Activated naive CD4-positive, alpha-beta T cell treated with anti-CD3 and anti-CD28 coated beads for 36 hours (primary cell): ENCODE measurements around the gene SCOC. TPM values are rescaled to one million over a fixed set of nuclear protein-coding genes. Genes with fewer than 3 reads are reported as not detected.

Experiments used
- CTCF ChIA-PET: fragments of 350-600 bp; sonication (Branson Sonifier 250); formaldehyde crosslinking; loops from one replicate; lab custom pipeline; 2021; ENCODE audit warnings: antibody characterized with exemption; lab: Charles Lee
- DNase-seq: peaks from one replicate; pipeline ENCODE4 v3.0.0-alpha.2; 2020
- H3K27ac Mint-ChIP-seq: one replicate; pipeline ENCODE4 v1.8.0; 2021; ENCODE audit warnings: mild to moderate bottlenecking, mixed read lengths
- H3K27me3 Mint-ChIP-seq: one replicate; pipeline ENCODE4 v1.8.0; 2021; ENCODE audit warnings: low read depth, mixed read lengths
- H3K36me3 Mint-ChIP-seq: one replicate; pipeline ENCODE4 v1.8.0; 2021; ENCODE audit warnings: low read depth, mixed read lengths
- H3K4me1 Mint-ChIP-seq: one replicate; pipeline ENCODE4 v1.8.0; 2021; ENCODE audit warnings: low read depth, mixed read lengths
- H3K4me3 Mint-ChIP-seq: one replicate; pipeline ENCODE4 v1.8.0; 2021; ENCODE audit warnings: mild to moderate bottlenecking, moderate library complexity, mixed read lengths
- H3K9me3 Mint-ChIP-seq: one replicate; pipeline ENCODE4 v1.8.0; 2021; ENCODE audit warnings: mixed read lengths
- intact Hi-C: fragments of 100-400 bp; cut with micrococcal nuclease; formaldehyde crosslinking; loops from one replicate; pipeline ENCODE4 v1.15.1; 2023
- total RNA-seq, 2 experiments: library from RNA; stranded (reverse); gene quantifications; one replicate each; pipeline ENCODE4 v1.2.3, GENCODE V29; 2021

SCOC gene
- total RNA-seq, 2 experiments from 2014 or later: 44.7 to 49.4 TPM

GRCh38 chr4:140423106-140423505, 49.7 kb downstream of the SCOC start:
- H3K9me3 Mint-ChIP-seq: no peaks in the 10 kb centered on the region
- H3K27ac Mint-ChIP-seq: no peak overlapping the region
- H3K27me3 Mint-ChIP-seq: peaks cover 35% of the 10 kb centered on the region
- DNase-seq: no peak
- H3K4me3 Mint-ChIP-seq: no peak overlapping the region
- H3K4me1 Mint-ChIP-seq: peaks cover 5% of the 10 kb centered on the region
- no peaks in the 10 kb centered on the region for H3K36me3 Mint-ChIP-seq
- CTCF ChIA-PET: no interaction called here
- intact Hi-C loops: no loop called here

GRCh38 chr4:140426610-140427105, 53.2 kb downstream of the SCOC start:
- CTCF ChIA-PET: interaction anchor here (0.7 to 3.1 kb wide), 4 partner anchors 12 to 67 kb away, joined by 3 to 13 read pairs (median 4); no protein-coding TSS in a partner anchor
- H3K4me1 Mint-ChIP-seq: peaks cover 5% of the 10 kb centered on the region

DNA sequence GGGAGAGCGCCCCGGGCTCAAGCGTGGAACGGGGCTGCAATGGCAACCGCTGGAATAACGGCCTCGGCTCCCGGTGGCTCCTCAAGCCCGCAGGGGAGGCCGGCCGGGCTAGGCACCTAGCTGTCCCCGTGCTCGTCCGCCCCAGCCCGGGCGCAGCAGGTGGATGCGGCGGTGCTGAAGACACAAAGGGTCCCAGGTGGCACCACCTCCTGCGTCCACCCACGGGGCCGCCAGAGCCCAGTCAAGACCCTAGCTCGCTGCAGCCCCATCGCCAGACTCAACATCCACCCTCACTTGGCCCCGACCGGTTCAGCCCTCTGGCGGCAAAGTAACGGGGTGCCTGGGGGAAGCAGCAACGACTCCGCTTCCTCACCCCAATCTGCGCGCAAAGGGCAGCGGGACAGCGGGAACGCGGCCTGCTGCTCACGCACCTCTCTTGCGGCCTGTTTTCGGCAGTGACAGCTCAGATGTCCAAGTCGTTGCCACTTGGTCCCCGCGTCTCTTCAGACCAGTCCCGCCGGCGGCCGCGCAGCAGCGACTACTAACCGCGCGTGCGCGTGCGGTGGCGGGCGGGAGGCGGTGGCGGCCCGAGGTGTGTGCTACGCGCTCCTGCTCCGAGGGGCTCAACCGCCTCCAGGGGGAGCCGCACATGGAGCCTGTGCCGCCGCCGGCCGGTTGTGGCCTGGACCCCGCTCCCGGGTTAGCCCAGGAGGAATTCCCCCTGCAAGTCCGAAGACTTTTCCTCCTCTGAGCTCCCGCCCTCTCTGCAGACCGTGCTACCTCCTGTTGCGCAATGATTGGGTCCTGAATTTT, 53.9 kb downstream of the SCOC start, which contains the start of gene CLGN:
Gene CLGN, minus strand, starts transcription at position 543 of the 813 bp plus-strand sequence. CDS start 14,570 bp downstream, outside the sequence.
- Mint-ChIP-seq H3K36me3 (no peaks in the 10 kb centered on the region), H3K9me3 (no peaks in the 10 kb centered on the region), H3K4me1 (peaks cover 5% of the 10 kb centered on the region), H3K4me3 (peak within 1 kb of the TSS; percentile 76), H3K27me3 (peaks cover 44% of the 10 kb centered on the region), H3K27ac (no peak within 1 kb of the TSS)
- DNase-seq: peak; percentile 51
- CTCF ChIA-PET: interaction anchor here (0.7 to 3.1 kb wide), 7 partner anchors 11 to 201 kb away, joined by 3 to 13 read pairs (median 4); no protein-coding TSS in a partner anchor
- intact Hi-C loops: loop anchor here (1.0 kb wide), 2 partner anchors 54 to 183 kb away; partner anchors contain the start of gene SCOC

More at GRCh38 chr4:140426610-140427105, 53.2 kb downstream of the SCOC start:
- H3K36me3 Mint-ChIP-seq: no peaks in the 10 kb centered on the region
- H3K27ac Mint-ChIP-seq: no peak overlapping the region
- H3K4me3 Mint-ChIP-seq: peak overlapping the region; percentile 76
- peak; percentile 5 for DNase-seq
- intact Hi-C loops: loop anchor here (1.0 kb wide), 2 partner anchors 53 to 184 kb away; partner anchors contain the start of gene SCOC
- peaks cover 44% of the 10 kb centered on the region for H3K27me3 Mint-ChIP-seq
- H3K9me3 Mint-ChIP-seq: no peaks in the 10 kb centered on the region

DNA sequence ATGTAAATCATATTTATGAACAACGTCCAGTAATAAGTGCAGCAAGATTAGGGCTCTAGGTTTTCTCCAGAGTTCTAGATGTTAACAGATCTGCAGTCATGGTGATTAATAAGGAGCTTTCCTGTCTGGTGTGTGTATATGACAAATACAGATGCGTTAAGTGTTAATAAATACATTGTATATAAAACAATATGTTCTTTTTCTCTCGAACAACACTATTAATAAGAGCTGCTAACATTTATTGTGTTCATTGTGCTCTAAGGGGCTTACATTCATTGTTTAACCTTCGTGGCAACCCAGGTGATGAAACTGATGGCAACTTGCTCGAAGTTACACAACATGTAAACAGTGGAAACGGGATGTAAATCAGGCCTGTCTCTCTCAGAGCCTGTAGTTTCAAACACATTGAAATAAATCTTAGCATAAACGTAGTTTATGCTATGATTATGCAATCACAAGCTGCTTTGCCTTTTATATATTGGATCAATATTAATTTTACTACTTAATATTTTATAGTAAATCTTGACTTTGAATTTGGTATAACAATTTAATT, 54.5 kb downstream of the SCOC start:
- Mint-ChIP-seq H3K4me1 (peaks cover 5% of the 10 kb centered on the region), H3K9me3 (no peaks in the 10 kb centered on the region), H3K27ac (no peak overlapping the region), H3K36me3 (no peaks in the 10 kb centered on the region), H3K4me3 (peak overlapping the region; percentile 76), H3K27me3 (peaks cover 44% of the 10 kb centered on the region)
- CTCF ChIA-PET: interaction anchor here (0.9 to 3.1 kb wide), 5 partner anchors 11 to 200 kb away, joined by 3 to 13 read pairs (median 4); no protein-coding TSS in a partner anchor
- no peak for DNase-seq
- intact Hi-C loops: loop anchor here (1.0 kb wide), 2 partner anchors 55 to 182 kb away; partner anchors contain the start of gene SCOC

Other genes with a start within 250 kb of the SCOC start
- under 1 TPM; 0.52 to 0.76 TPM for gene MAML3, start 219.5 kb upstream of the SCOC start, total RNA-seq
- under 1 TPM in 1 of 2 experiments, not detected in 1; 0.10 TPM for gene CLGN, start 54.0 kb downstream of the SCOC start, total RNA-seq
- not detected for gene MGAT4D, start 124.6 kb downstream of the SCOC start, total RNA-seq
- 10 to 100 TPM; 14.4 to 14.8 TPM for gene ELMOD2, start 150.5 kb downstream of the SCOC start, total RNA-seq
- gene UCP1, start 195.3 kb downstream of the SCOC start, total RNA-seq: not detected